GM18502 (cell line): Measurements from ENCODE around the gene TBCB.
"Not testable (repeated sequence)": the region's sequence is repeated elsewhere in the genome, so short reads cannot be mapped to it uniquely, and the experiment has no call there.

Experiments used
- ATAC-seq: cut with Tn5 transposase; IDR thresholded peaks from one replicate; pipeline ENCODE4 v1.9.1; 2021; ENCODE audit warnings: mild to moderate bottlenecking; ENCODE audit not compliant: unreplicated experiment, poor library complexity

The TBCB gene, protein sequence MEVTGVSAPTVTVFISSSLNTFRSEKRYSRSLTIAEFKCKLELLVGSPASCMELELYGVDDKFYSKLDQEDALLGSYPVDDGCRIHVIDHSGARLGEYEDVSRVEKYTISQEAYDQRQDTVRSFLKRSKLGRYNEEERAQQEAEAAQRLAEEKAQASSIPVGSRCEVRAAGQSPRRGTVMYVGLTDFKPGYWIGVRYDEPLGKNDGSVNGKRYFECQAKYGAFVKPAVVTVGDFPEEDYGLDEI

DNA sequence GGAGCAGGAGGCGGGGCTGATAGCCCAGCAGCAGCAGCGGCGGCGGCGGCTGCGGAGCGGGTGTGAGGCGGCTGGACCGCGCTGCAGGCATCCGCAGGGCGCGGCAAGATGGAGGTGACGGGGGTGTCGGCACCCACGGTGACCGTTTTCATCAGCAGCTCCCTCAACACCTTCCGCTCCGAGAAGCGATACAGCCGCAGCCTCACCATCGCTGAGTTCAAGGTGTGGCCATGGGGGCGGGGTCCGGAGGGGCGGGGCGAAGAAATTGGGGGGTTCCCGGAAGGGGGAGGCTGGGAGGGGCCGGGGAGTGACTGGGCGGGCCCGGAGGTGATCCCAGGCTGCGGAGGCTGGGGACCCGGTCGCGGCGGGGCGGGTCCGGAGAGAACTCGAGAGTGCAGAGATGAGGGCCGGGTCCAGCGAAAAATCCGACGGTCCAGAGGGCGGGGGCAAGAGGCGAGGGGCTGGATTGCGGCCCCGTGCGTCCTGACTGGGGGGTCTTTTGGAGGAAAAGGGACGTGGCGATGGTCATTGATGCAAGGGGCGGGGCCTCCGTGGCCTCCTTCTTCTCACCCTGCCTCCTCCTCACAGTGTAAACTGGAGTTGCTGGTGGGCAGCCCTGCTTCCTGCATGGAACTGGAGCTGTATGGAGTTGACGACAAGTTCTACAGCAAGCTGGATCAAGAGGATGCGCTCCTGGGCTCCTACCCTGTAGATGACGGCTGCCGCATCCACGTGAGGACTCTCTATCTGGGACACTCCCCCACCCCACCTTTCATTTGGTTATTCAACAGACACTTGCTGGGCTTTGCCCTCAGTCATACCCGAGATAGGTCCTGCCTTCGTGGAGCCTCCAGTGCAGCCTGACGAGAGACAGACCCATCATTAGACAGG lies at the start of gene TBCB:
TBCB (plus strand) TSS at position 16 of the 891 bp plus-strand sequence; CDS start at position 109, 93 bp downstream.
- peak; percentile 31 for ATAC-seq

DNA sequence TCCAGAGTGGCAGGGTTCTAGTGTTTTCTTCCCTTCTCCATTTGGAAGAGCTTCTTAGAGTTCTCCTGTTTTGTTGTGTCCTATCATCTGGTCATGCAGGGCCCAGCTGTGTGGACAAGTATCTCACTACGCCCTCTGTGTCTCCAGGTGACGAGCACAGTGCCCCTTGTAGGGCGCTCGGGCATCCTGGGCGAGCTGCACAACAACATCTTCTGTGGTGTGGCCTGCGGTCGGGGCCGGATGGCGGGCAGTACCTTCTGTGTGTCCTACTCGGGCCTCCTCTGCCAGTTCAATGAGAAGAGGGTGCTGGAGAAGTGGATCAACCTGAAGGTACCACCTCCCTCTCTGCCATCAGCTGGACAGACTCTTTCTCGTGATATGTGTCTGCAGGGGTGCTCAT lies 47.6 kb upstream of the TBCB start:
- no peak for ATAC-seq

- ATAC-seq: not testable (repeated sequence)
Observed at GRCh38 chr19:36068810-36069499, 46.3 kb upstream of the TBCB start.

GRCh38 chr19:36072081-36072480 lies 43.2 kb upstream of the TBCB start:
- no peak for ATAC-seq

DNA sequence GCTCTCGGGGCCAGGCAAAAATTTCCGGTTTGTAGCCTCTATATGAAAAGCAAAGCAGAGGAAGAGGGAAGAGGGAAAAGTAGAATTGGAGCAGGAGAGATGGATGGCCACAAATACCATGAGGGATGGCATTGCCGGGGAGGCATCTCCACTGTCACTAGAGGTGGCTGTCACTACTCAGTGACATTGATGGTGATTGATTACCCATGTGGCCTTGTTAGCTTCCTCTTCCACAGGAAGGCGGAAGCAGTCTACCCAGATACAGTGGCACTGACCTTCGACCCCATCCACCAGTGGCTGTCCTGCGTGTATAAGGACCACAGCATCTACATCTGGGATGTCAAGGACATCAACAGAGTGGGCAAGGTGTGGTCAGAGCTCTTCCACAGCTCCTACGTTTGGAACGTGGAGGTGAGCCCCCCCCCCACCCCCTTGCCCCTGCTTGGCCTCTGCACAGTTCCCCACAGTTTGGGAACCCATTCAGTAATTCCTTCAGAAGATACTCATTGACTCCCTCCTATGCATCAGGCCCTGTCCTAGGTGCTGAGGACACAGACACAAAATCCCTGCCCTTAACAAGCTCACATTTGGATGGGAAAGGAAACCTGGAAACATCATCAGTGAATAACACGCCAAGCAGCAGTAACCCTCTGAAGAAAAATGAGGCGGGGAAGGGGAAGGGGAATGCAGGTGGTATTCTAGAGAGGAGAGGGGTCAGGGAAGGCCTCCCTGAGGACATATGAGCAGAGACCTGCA lies 42.0 kb upstream of the TBCB start:
- ATAC-seq: no peak

GRCh38 chr19:36079389-36079945 lies 35.8 kb upstream of the TBCB start:
- ATAC-seq: no peak

- ATAC-seq: no peak
Observed at GRCh38 chr19:36081385-36081784, 33.9 kb upstream of the TBCB start.

- ATAC-seq: no peak
Observed at GRCh38 chr19:36081894-36082293, 33.4 kb upstream of the TBCB start.

DNA sequence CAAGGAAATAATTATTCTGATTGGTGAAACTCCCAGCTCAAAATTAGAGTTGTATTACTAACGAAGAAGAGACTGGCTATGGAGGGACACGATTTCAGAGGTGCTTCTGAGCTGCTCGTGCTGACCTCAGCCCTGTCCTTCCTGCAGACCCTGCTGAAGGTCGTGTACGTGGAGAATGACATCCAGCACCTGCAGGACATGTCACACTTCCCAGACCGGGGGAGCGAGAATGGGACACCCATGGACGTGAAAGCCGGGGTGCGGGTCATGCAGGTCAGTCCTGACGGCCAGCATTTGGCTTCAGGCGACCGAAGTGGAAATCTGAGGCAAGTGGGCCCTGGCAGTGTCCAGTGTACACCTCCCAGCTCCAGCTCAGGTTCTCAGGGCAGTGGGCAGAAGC lies 32.4 kb upstream of the TBCB start:
- ATAC-seq: no peak

DNA sequence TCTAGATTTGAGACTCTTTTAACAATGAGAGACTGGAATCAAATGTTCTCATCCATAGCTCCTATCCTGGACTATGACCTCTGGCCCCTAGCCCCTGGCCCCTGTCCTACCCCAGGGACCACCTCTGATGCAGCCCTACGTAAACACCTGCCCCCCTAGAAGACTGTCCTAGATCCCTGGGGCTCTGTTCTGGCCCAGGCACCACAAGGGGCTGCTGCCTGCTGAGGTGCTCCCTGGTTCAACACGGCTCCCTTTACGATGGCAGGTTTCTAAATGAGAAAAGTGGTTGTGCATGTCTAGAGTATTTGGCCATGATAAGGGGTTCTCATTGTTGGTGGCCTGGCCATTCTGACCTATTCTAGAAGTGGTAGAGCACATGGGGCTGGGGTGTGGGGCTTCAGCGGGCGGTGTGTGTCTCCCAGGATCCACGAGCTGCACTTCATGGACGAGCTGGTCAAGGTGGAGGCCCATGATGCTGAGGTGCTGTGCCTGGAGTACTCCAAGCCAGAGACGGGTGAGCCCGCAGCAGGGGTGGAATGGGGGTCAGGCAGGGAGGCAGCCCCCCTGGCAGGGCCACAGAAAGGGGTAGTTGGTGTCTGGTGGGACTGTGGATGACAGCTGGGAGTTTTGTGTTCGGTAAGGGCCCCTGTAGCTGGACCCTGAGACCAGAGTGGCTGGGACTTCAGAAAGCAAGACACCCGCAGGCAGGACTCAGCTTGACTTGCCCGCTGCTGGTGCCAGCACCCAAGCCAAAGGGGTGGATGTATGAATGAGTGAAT lies 30.8 kb upstream of the TBCB start:
- ATAC-seq: no peak

GRCh38 chr19:36086326-36086725 lies 28.9 kb upstream of the TBCB start:
- ATAC-seq: no peak

DNA sequence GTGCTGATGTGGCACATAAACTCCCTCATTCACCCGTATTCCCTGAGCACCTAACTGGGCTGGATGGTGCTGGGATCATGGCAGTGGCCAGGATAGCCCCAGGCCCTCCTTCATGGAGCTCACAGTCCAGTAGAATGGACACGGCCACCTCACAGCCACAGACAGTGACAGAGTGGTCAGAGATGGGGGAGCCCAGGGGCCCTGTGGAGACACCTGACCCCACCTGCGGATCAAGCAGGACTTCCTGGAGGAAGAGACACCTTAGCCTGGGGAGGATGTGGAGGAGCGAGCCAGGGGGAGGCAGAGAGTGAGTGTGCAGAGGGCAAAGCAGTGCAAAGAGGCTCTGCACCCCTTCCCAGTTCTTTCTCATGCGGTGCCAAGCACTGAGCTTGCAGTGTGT lies 25.4 kb upstream of the TBCB start:
- no peak for ATAC-seq

DNA sequence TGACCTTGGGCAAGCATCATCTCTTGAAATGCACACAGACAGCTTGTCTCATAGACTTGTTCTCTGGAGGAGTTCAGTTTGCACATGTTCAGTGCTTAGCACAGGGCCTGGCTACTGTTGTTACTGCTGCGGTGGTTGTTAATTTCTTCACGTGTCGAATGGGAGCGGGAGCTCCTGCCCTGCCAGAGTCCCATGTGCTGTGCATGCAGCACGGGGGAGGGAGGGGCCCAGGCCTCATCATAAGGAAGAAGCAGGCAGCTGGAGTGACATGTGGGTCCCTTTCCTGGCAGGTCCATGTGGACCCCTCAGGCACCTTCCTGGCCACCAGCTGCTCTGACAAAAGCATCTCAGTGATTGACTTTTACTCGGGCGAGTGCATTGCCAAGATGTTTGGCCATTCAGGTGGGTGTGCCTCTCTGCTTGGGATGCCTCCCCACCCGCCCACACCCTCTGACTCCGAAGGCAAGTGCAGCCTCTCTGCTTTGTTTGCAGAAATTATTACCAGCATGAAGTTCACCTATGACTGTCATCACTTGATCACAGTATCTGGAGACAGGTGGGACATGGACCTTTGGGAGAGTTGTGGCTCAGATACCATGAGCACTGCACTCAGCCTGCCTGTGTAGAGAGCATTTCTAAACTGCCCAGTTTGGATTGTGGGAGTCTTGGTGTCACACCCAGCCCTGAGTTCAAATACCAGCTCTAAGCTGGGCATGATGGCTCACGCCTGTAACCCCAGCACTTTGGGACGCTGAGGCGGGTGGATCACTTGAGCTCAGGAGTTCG lies 24.2 kb upstream of the TBCB start:
- ATAC-seq: no peak

GRCh38 chr19:36092566-36092965 lies 22.7 kb upstream of the TBCB start:
- no peak for ATAC-seq

DNA sequence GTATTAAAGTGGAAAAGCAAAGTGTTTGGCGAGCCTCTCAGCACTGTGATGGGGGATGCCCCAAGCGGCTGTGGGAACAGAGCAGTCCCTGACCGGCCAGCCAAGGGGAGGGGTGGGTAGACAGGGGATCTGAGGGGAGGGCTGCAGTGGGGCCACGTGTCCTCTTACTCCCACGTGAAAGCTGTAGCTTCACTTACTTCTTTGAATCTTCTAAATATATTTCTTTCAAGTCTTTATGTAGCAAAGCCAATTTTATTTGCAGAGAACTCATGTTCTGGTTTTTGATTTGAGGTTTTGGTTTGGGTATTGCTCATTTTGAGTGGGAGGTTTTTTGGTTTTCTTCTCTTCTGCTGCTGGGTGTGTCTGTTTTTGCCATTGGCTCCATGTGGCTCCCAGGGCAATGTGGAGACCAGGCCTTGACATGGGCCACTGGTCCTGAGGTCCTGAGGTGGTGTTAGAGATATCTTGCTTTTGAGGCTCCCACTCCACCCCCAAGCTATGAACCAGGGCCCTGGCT lies 22.1 kb upstream of the TBCB start:
- ATAC-seq: no peak

GRCh38 chr19:36093687-36094086 lies 21.6 kb upstream of the TBCB start:
- no peak for ATAC-seq

DNA sequence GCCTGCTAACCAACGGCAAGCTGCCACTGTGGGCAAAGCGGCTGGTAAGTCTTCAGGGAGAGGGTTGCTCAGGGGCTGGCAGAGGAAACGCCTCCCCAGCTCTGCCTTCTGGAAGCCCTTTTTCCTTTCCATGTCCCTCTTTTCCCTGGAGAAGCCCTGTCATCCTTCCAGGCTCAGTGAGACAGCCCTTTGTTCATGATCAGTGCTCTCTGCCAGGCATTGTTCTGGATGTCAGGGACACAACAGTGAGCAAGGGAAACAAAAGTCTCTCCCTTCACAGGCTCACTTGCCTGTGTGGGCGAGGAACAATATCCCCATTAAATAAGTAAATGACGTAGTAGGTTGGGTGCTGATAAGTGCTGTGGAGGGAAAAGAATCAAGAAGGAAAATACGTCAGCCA lies 18.2 kb upstream of the TBCB start:
- ATAC-seq: no peak

GRCh38 chr19:36099166-36099785 lies 16.0 kb upstream of the TBCB start:
- ATAC-seq: no peak
